COLO829 (cell line): ENCODE results near the gene TARS3.

ENCODE experiments used
- DNase-seq: peaks from one replicate; pipeline ENCODE4 v3.0.0; 2012; ENCODE audit warnings: low spot score

TARS3 gene

DNA sequence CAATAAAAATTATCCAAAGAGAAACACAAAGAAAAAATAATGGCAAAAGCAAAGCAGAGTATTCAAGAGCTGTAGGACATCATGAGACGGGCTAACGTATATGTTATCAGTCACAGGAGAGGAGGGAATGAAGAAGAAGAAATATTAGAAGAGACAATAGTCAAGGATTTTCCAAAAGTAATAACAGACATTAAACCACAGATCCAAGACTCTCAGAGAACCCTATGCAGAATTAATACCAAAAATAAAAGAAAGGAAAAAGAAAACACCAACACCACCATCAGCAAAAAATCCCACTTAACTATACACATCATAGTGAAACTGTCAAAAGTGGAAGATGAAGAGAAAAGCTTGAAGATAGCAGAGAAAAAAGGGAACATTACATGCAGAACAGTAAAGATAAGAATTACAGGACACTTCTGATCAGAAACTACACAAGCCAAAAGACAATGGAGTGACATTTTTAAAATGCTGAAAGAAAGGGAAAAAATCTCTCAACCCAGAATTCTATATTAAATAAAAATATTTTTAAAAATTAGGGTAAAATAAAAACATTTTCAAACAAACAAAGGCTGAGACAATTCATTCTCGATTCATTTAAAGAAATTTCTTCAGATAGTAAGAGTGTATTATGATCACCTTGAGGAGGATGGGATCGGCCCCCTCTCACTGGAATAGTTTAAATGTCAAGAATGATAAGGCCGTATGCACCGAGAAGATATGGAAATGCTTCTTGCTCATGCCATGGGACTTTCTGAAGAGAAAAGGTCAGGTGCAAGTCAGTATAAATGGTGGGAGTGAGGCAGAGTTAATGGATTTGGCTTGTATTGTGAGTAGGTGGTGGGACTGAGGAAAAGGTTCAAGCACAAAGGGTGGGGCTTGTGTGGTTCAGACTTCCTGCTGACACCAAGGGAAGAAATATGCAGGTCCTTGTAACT, 100.6 kb downstream of the TARS3 start:
- no peak for DNase-seq

DNA sequence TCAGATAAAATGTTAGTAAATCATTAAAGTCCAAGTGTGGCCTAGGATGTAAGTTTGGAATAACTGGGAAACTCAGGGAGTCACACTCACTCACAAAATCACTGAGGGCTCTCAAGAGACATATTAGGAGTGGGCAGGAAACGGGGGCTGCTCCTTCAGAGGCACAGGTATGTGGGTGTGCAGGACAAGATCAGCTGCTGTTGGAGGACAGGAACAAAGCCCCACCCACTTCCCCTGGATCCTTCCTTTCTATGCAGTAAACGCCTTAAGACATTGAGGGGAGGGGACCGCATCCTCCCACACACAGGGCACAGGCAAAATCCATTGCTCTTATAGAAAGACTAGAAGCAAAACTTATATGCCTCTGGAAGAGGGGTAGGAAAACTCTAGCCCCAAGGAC, 102.3 kb downstream of the TARS3 start:
- no peak for DNase-seq

DNA sequence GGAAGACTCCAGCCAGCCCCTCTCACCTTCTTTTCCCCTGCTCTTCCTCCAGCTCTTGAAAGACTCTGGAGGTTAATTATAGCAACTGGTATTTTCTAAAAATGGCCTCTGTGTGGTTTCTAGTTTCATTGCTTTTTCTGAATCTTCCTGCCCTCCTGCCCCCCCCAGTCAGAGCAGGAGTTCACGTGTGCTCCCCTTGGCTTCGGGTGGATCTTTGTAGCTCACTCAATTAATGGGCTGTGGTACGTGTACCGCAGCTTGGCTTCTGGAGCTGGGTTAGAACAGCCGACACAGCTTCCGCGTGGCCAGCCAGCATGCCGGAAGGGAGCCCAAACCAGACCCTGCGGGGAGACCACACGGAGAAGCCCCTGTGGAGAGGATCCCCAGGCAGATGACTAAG, 103.6 kb downstream of the TARS3 start:
- no peak for DNase-seq

DNA sequence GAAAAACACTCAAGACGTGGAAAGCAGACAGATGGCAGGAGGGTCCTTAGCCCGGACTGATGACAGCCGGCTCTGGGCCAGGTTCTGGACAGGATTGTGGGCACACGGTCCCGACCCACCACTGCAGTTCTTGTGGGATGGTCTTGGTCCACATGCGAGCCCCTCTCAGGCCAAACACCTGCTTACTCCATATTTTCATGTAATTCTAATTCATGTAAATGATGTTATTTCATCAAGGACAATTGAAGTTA, 104.7 kb downstream of the TARS3 start:
- no peak for DNase-seq

DNA sequence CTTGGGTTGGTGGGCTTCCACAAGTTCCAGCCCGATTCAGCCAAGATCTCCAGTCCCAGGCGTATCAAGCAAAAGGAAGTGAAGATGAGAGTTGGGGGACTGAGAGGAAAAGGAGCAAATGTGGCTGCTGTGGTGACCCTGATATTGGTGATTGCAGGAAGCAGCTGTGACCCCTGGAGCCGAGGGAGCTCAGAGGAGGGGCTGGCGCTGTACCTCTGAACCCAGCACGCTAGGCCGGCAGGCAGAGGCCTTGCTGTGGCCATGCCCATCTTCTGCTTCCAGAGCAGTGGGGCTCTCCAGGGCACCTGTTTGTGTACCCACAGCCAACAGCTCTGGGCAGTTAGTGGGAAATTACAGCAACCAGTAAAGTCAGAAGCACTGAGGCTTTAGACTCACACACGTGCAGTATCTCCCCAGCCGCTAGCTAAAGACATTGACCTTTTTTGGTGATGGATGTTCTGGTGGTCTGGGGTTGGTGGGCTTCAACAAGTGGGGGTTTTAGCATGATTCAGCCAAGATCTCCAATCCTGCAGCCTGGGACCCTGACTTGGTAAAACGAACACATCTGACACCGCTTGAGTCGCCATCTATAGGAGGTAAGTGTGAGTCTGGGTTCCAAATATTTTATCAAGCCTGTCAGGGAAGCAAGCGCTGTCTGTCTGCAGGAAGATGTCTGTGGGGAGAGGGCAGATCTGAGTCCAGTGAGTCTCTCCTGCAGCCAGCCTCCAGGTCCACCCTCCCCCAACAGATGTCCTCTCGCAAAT, 105.2 kb downstream of the TARS3 start:
- DNase-seq: no peak

DNA sequence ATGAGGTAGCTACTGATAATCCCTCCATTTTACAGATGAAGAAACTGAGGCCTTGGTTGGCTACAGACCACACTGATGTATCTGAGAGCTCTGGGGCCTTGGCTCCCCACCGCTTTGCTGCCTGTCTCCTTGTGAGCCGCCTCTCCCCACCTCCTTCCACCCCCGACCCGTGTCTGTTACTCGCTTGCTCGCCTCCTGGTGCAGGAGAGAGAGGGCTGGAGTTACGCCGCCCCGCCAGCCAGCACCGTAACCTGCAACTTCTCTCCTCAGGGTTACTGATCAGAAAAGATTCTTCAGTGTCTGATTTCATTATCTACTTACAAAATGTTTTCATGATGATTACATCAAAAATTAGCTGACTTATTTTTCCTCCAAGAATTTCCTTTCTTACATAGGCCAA, 106.2 kb downstream of the TARS3 start:
- no peak for DNase-seq

DNA sequence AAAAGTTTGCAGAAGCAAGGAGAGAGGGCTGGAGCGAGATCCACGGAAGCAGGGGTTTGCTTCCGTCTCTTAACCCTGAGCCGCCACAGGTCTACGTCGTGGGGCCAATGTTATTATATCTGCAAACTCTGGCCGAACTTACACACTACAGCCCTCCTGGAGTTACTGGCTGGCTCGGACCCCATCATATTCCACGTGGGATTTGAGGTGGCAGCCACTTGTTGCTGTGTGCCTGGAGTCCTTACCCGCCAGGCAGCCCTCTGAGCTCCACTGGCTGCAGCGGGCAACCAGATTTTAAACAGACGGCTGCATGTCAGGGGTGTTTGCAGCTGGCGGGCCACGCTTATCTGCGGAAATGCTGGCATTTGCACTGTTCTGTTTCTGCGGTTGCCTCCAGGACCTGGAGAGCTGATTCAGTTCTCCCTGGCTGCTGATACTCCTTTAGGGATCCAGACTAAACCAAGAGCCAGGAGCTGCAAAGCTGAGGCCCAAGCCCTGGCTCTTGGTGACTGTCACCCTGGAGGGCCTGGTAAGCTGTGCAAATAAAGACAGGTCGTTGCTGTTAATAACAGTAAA, 106.8 kb downstream of the TARS3 start:
- DNase-seq: no peak

DNA sequence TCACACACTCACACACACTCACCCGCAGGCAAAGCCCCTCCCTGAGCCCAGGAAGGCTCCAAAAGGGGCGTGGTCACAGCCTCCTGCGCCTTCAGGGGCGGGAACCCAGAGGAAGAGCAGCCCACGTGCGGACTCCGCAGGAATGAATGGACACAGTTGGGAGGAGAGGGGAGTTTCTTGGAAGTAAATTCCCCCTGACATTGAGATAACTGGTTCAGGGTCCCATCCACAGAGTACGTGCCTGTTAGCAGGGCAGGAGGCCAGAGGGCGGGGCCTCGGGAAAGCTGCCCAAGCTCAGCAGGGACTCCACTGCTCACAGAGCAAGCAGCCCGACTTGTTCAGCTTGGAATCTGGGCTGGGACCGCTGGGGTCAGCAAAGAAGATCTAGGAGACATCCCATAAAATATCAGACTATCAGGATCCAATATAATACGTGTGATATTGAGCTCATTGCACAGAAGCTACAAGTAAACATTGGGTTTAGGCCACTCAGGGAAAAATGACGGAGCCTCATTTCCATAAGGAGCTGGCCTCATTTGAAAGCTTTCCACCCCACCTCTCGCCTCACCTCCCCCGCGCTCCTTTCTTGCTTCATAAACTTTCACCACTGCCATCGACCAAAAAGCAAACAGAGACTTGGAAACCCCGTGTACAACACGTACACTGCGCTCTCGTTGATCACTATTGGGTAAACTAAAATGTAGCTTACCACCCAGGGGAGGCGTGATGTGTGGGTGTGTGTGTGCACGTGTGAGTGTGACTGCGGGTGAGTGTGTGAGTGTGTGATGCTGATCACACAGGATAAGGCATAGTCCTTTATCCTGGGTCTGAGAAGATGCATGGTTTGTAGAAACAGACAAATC, 108.1 kb downstream of the TARS3 start:
- DNase-seq: peak; percentile 18

DNA sequence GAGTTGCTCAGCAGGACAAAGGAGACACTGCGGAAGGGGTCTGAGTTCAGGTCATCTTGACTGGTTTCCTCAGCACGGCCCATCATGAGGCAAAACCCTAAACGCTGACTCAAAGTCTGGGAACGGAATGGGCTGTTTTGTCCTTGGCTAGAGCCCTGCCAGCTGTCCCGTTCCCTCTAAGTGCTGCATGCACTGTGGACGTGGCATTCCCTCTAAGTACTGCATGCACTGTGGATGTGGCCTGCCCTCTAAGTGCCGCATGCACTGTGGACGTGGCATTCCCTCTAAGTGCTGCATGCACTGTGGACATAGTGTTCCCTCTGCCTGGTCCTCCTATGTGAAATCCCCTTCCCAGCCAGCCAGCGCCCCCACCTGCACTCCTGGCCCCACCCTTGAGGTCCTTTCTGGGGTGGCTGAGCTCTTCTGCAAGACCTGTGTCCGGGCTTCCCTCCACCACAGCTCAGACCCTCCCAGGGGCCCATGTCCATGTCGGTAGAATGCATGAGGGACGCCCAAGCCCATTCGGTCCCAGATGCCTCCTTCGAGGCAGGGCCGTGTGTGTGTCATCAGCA, 108.8 kb downstream of the TARS3 start:
- DNase-seq: no peak

DNA sequence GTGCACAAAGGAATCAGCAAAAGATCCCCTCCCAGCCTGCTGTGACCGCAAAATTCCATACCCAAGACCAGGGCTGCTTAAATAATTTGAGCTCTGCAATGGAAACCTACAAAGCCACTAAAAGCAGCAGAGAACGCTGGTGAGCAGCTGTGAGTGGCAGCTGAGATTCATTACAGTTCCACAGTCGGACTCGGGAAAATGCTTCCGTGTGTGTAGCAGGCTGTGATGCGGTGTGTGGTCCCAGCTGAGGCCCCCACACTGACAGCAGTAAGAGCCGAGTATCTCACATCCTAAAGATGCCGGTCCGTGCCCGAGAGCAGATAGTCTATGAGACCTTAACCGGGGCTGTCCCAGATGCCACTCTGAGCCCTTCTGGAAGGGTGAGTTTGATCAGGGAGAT, 109.5 kb downstream of the TARS3 start:
- DNase-seq: no peak

DNA sequence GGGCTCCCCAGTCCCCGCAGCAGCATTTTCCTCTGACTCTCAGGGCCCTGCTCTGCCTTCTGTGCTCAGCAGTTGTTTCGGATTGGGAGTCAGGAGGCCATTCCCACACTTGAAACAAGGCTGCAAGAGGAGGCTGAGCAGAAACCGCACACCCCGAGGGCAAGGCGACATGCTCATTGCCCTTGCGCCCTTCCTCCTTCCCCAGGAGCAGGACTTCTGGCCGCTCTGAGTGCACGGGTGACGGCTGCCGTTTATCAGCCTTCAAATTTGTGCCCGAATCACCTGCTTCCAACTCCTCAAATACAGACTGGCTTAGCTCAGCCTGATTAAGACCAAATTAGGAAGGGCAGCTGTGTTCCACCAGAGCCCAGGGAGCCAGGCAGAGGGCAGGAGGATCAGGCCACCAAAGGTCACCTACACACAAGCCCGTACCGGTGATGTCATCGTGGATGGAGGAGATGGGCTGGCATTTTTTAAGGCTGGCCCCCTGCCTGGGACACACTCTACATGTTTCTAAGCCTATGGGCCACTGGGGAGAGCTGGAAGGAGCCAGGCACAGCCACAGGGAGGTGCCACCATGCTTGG, 110.2 kb downstream of the TARS3 start:
- DNase-seq: no peak

DNA sequence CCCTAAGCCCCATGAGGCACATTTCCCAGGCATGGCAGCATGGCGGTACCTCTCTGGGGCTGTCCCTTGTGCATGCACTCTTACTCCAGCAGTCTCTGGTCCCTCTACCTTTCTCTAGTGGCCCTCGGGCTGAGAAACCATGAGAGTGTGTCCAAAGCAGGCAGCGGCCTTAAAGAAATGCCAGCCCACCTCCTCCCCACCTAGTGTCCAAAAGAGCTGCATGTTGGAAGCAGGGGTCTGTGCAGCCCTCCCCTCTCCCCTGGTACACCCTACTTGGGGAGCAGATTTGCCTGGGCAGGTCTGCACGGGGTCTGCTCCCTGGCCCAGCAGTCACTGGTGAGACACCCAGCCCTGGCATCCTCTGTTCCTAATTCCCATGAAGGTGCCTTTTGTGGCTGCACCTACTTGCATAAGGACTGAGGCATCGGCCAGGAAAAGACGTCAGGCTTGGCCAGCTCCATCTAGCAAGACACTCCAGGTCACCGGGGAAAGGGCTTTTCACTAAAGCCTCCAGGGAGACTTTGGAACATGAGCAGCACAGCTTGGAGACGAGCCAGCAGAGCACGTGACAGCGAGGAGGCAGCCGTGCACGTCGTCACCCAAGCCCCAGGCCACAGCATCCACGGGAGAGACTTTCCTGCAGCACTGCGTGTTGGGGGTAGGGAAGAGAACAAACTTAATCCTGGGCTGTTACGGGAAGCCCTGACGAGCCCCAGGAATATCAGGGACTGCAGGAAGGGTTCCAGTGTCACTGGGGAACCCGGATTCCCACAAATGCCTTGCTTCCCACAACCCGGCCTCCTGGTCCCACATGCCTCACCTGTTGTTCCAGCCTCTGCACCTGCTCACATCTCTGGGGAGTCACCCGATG, 110.9 kb downstream of the TARS3 start:
- DNase-seq: peak; percentile 50

DNA sequence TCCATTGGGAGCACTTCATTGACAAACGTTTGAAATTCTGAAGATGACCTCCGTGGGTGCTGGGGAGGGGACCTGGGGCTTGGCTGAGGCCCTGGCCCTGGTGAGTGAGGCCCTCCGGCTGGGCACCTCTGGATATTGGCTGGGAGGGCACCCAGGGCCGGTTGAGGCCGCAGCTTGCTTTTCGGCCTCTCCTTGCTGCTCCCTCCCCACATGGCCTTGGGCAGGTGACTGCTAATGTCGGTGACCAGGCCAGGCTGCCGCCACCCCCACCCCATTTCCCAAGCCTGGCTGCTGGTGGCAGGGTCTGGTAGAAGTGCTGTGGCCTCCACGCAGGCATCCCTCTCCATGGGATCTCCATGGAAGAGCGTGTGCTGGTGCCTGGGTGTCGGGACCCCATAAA, 111.6 kb downstream of the TARS3 start:
- DNase-seq: no peak

DNA sequence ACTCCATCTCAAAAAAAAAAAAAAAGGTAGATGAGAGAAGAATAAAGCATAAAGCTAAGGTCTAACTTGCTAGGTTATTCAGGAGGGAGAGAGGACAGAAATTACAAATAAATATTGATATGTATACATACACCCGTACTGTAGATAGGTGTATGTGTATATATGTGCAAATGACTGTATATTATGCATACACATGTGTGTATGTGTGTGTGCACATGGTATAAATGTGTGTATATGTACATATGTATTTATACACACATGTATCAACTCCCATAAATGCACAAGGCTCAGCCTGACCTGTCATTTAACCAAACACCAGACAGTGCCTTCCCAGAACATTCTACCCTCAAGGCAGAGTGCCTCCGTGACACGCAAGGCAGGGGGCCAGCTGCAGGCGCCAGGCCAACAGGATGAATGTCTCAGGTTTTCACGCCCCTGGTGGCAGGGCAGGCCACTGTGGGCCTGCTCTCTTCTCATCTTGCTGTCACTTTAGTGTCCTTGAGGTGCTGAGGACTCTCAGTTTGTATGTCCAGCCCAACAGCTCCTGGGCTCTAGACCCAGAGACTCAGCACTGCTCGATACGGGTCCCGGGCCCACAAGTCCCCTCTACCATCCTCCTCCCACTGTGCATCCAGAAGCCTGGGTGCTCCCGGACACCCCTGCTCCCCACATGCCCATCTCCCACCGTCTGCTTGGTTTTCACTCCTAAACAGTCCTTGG, 112.5 kb downstream of the TARS3 start:
- no peak for DNase-seq

DNA sequence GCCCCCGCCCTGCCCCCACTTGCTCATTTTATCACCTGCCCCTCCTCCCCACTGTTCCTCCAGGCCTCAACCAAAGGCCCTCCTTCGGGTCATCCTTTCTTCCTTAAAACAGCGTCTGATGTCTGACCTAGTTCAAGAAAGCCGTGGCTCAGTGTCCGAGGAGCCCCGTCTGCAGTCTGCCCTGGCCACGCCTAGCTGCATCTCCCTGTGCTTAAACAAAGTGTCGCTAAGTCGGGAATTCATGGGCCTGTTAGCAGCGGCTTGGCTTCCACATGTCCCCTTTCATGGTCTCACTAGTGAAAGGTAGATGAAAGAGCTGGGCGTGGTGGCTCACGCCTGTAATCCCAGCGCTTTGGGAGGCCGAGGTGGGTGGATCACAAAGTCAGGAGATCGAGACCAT, 113.3 kb downstream of the TARS3 start:
- DNase-seq: no peak

DNA sequence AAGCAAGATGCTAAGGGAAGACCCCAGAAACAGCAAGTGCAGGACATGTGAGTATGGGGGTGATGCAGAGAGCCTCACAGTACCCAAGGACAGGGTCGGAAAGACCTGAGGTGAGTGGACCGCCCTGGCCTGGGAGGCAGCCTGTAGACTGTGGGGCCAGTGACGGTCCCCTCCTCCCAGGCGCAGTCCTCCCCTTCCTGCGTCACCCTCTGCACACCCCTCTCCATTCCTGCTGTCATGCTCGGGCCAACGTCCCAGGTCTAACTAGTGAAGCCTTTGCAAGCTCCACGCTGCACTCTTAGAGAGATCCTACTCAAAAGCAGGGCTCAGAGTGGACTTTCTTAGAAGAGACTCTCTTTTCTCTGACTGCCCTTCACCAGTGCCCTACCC, 113.7 kb downstream of the TARS3 start:
- no peak for DNase-seq

DNA sequence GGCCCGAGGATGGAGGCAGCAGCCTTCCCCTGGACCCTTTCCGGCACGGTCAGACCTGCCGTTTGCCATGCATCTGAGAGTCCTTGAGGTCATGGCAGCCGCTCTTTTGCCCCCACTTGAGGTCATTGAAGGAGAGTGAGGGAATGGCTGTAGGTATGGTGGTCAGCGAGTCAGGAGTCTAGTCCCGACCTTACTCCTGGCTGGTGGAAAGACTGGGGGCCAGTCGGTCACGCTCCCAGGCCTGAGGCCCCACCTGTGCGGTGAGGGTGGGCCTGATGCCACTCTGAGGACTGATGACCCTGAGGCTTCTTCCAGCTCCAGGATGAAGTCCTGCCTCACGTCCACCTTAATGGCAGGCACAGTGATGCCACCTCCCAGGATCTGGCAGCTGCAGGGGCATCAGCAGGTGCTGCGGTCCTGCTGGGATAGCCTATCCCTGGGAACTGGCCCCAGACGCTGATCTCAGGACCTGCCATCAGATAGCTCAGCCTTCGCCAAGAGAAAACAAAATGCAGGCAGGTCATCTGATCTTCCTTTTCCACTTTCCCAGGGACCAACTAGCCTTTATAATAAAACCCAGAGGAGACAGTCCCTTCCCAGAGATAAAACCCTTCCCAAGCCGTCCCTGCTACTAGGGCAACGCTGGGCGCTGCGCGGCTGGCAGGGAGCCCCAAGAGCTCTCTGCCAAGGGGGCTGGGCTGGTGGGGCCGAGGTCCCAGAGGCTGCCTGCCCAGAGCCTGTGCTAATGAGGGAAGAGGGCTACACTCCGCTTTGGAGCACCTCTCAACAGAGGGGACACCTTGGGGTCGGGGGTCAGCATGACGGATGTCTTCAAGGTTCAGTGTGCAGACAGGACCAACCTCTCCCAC, 114.3 kb downstream of the TARS3 start:
- DNase-seq: no peak

DNA sequence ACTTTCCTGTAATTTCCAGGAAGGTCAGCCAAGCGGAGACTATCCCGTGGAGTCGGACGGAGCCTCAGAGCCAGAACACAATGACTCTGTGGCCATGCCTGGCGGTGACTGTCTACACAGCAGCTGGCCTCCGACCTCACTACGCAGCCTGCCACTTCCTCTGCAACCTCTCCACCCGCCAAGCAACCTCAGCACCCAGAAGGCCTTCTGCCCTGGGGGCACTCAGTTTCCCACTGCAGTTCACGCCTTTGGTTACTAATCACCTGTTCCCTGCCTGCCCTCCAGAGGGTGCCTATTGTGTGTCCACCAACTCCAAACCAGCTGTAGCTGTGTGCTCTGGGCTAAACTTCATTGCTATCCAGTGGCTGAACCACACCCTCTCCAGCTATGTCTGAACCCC, 116.1 kb downstream of the TARS3 start:
- no peak for DNase-seq

DNA sequence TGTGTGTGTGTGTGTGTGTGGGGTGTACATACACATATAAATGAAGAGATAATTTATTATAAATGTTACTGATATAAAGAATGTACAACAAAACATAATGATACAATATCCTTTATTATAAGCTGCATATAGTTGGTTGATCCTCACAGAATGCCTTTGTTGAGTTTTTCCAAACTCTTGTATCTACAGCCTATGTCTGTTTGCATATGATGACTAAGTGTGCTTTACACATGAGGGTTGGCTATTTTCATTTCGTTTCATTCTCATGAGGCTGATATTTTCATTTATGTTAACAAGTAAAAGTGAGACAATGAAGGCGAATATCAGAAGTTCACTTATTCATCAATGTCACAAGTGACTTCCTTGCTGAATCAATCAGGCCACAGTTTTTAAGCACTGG, 117.2 kb downstream of the TARS3 start:
- no peak for DNase-seq
